GM23338 (cell line): Measurements from ENCODE around the gene ARHGAP4.

Experiments
- EZH2 ChIP-seq: fragments of 200-600 bp; sonication (generic); IDR thresholded peaks from one replicate; pipeline ENCODE4 v1.8.0; 2017; ENCODE audit warnings: antibody characterized with exemption, mild to moderate bottlenecking, low read depth; ENCODE audit not compliant: unreplicated experiment
- TF ChIP-seq, protein P1 (sequence below): IDR thresholded peaks from one replicate; pipeline ENCODE4 v1.6.1; 2018; ENCODE audit warnings: antibody characterized with exemption; ENCODE audit not compliant: unreplicated experiment
- TF ChIP-seq, protein P2 (sequence below), 2 experiments: fragments of 200-600 bp in 1 of 2; sonication (generic) in 1 of 2; conservative IDR thresholded peaks; 2 replicates each; pipeline versions ENCODE4 v1.5.1 to v1.6.1; 2016 to 2017; ENCODE audit warnings: antibody characterized with exemption in 2 of 2, low read depth in 2 of 2, mild to moderate bottlenecking in 2 of 2, moderate library complexity in 1 of 2

DNA sequence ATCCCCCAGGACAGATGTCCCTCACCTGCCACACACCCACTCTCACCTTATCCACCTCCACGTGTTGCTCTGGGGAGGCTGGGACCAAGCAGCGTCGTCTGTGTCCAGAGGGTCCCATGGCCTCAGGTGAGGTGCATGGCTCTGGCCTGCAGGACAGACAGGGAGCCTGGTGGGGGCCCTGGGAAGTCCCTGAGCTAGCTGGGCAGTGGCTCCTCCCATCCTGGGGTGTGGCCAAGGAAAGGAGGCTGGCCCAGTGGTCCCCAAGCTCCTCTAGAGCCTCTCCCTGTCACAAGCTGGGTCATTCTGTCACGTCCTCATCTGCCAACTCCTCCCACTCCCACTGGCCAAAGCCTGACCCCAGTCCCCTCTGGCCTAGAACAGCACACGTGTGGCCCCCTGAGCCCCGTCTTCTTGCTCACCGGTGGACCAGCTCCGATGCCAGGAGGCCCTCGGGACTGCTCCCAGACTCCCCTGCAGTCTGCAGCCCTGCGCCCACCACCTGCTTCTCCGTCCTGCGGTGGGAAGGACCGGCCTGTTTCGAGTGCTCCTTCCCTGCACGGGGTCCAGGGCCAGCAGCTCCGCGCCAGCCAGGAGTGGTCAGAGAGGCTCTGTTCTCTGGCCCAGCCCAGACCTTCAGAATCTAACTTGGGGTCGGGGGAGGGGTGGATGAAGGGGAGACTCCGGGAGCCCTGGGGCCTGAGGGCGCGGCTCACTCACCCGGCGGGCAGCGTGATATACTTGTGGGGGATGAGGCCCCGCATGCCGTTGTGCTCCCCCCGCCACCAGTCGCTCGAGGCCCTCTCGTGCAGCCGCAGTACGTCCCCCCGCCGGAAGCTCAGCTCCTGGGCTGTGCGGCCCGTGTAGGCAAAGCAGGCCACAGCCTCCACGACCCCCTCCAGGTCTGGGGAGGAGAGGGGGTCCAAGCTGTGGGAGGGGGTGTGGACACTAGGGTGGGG lies 16.8 kb downstream of the ARHGAP4 start:
- TF ChIP-seq, protein P1, sequence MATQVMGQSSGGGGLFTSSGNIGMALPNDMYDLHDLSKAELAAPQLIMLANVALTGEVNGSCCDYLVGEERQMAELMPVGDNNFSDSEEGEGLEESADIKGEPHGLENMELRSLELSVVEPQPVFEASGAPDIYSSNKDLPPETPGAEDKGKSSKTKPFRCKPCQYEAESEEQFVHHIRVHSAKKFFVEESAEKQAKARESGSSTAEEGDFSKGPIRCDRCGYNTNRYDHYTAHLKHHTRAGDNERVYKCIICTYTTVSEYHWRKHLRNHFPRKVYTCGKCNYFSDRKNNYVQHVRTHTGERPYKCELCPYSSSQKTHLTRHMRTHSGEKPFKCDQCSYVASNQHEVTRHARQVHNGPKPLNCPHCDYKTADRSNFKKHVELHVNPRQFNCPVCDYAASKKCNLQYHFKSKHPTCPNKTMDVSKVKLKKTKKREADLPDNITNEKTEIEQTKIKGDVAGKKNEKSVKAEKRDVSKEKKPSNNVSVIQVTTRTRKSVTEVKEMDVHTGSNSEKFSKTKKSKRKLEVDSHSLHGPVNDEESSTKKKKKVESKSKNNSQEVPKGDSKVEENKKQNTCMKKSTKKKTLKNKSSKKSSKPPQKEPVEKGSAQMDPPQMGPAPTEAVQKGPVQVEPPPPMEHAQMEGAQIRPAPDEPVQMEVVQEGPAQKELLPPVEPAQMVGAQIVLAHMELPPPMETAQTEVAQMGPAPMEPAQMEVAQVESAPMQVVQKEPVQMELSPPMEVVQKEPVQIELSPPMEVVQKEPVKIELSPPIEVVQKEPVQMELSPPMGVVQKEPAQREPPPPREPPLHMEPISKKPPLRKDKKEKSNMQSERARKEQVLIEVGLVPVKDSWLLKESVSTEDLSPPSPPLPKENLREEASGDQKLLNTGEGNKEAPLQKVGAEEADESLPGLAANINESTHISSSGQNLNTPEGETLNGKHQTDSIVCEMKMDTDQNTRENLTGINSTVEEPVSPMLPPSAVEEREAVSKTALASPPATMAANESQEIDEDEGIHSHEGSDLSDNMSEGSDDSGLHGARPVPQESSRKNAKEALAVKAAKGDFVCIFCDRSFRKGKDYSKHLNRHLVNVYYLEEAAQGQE, result no peak
- TF ChIP-seq, protein P2, sequence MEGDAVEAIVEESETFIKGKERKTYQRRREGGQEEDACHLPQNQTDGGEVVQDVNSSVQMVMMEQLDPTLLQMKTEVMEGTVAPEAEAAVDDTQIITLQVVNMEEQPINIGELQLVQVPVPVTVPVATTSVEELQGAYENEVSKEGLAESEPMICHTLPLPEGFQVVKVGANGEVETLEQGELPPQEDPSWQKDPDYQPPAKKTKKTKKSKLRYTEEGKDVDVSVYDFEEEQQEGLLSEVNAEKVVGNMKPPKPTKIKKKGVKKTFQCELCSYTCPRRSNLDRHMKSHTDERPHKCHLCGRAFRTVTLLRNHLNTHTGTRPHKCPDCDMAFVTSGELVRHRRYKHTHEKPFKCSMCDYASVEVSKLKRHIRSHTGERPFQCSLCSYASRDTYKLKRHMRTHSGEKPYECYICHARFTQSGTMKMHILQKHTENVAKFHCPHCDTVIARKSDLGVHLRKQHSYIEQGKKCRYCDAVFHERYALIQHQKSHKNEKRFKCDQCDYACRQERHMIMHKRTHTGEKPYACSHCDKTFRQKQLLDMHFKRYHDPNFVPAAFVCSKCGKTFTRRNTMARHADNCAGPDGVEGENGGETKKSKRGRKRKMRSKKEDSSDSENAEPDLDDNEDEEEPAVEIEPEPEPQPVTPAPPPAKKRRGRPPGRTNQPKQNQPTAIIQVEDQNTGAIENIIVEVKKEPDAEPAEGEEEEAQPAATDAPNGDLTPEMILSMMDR (conservative IDR thresholded peaks at IDR 0.05; ENCODE audit: low read depth in 2 of 2), result no peak
- TF ChIP-seq EZH2, result no peak
